CD4-positive, alpha-beta T cell treated with Interleukin-12 subunit alpha and Interleukin-12 subunit beta, for 1 hour (primary cell): ENCODE measurements around the gene DSCAML1.
A peak's percentile ranks its signal among the peaks of the same experiment; 100 is the strongest.

Experiments used
- DNase-seq: peaks from one replicate; pipeline ENCODE4 v3.0.0-alpha.2; 2020

Gene DSCAML1

GRCh38 chr11:117830674-117831351, 33.8 kb upstream of the DSCAML1 start:
- no peak for DNase-seq

GRCh38 chr11:117830072-117830471, 33.1 kb upstream of the DSCAML1 start:
- no peak for DNase-seq

- no peak for DNase-seq
Observed at GRCh38 chr11:117829369-117829725, 32.3 kb upstream of the DSCAML1 start.

- DNase-seq: peak; percentile 78
Observed at GRCh38 chr11:117828611-117829368, 31.8 kb upstream of the DSCAML1 start.

GRCh38 chr11:117827521-117828511, 30.8 kb upstream of the DSCAML1 start:
- peak; percentile 47 for DNase-seq

GRCh38 chr11:117826832-117827231, 29.8 kb upstream of the DSCAML1 start:
- DNase-seq: no peak

- no peak for DNase-seq
Observed at GRCh38 chr11:117826190-117826570, 29.2 kb upstream of the DSCAML1 start.

- no peak for DNase-seq
Observed at GRCh38 chr11:117825538-117826189, 28.6 kb upstream of the DSCAML1 start.

GRCh38 chr11:117824571-117825537, 27.8 kb upstream of the DSCAML1 start, which contains the start of gene FXYD2:
TSS of gene FXYD2 (minus strand) at chr11:117824744. CDS start at chr11:117824678, 66 bp downstream.
- no peak for DNase-seq

GRCh38 chr11:117823946-117824420, 27.0 kb upstream of the DSCAML1 start:
- no peak for DNase-seq

- peak; percentile 57 for DNase-seq
Observed at GRCh38 chr11:117823294-117823945, 26.4 kb upstream of the DSCAML1 start.

GRCh38 chr11:117822074-117823033, 25.3 kb upstream of the DSCAML1 start:
- DNase-seq: peak; percentile 55

- no peak for DNase-seq
Observed at GRCh38 chr11:117821431-117821830, 24.4 kb upstream of the DSCAML1 start.

GRCh38 chr11:117820516-117820915, 23.5 kb upstream of the DSCAML1 start:
- DNase-seq: no peak

GRCh38 chr11:117820071-117820470, 23.1 kb upstream of the DSCAML1 start:
- no peak for DNase-seq

- no peak for DNase-seq
Observed at GRCh38 chr11:117819096-117820040, 22.4 kb upstream of the DSCAML1 start.

- DNase-seq: peak; percentile 68
Observed at GRCh38 chr11:117818041-117818873, 21.2 kb upstream of the DSCAML1 start.
